ENCODE results near the gene KDM1B. TPM values are rescaled to one million over a fixed set of nuclear protein-coding genes. Genes with fewer than 3 reads are reported as not detected.

The KDM1B gene
- total RNA-seq, 4 donors from 2014 or later: 28.3 to 32.5 (median 29.6) TPM

DNA sequence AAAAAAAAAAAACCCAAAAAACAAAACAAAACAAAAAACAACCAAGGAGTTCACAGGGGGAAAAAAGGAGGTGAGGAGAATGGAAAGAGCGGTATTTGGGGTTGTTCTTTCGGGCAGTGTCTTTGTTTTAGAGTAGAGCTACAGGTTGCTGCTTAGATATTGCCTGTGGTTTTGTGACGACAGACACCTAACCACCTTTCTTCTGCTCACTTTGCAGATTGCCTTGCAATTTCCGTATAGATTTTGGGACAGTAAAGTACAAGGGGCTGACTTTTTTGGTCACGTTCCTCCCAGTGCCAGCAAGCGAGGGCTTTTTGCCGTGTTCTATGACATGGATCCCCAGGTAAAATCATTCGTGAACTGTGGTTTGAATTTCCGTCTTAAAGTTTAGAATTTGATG is 58.2 kb downstream of the KDM1B start:
- Histone ChIP-seq H3K27me3 (no peaks in the 10 kb centered on the region), H3K9me3 (no peaks in the 10 kb centered on the region), H3K36me3 (peaks cover 52% of the 10 kb centered on the region), H3K4me3 (no peak overlapping the region), H3K27ac (no peak overlapping the region), H3K4me1 (no peaks in the 10 kb centered on the region)
- TF ChIP-seq CTCF (IDR thresholded peaks at IDR 0.05): no peak
- TF ChIP-seq POLR2AphosphoS5 (IDR thresholded peaks at IDR 0.05): no peak
- no peak for TF ChIP-seq EP300 (IDR thresholded peaks at IDR 0.05)
- TF ChIP-seq POLR2A (IDR thresholded peaks at IDR 0.05): no peak
- WGBS: 95% methylated on average over 9 of the region's 9 CpGs
- DNase-seq (ENCODE audit: low spot score in 2 of 2): no peak

- no peak for DNase-seq (ENCODE audit: low spot score in 2 of 2)
- Histone ChIP-seq H3K4me3 (no peak overlapping the region), H3K36me3 (peaks cover 55% of the 10 kb centered on the region), H3K4me1 (no peaks in the 10 kb centered on the region), H3K27me3 (no peaks in the 10 kb centered on the region), H3K27ac (no peak overlapping the region), H3K9me3 (no peaks in the 10 kb centered on the region)
- 85% methylated on average over 4 of the region's 4 CpGs for WGBS
- TF ChIP-seq EP300 (IDR thresholded peaks at IDR 0.05): no peak
- no peak for TF ChIP-seq CTCF (IDR thresholded peaks at IDR 0.05)
- TF ChIP-seq POLR2A (IDR thresholded peaks at IDR 0.05): no peak
- TF ChIP-seq POLR2AphosphoS5 (IDR thresholded peaks at IDR 0.05): no peak
Measured at GRCh38 chr6:18214003-18214402, 58.8 kb downstream of the KDM1B start.

DNA sequence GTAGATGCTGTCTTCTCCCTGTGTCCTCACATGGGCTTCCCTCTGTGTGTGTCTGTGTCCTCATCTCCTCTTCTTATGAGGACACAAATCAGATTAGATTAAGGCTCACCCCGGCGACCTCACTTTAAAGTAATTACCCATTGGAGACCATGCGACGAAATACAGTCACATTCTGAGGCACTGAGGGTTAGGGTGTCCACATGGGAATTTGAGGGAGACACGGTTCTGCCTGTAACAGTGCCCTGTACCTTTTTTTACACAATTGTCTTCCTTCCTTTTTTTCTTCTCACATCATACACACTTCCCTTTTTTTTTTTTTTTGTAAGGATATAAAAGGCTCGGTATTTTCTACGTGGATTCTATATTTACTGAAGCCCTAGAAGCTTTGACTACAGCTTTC is 60.2 kb downstream of the KDM1B start:
- no peaks in the 10 kb centered on the region for H3K27me3 ChIP-seq
- no peaks in the 10 kb centered on the region for H3K4me1 ChIP-seq
- H3K36me3 ChIP-seq: peaks cover 50% of the 10 kb centered on the region
- no peaks in the 10 kb centered on the region for H3K9me3 ChIP-seq
- no peak for DNase-seq (ENCODE audit: low spot score in 2 of 2)
- H3K27ac ChIP-seq: no peak overlapping the region
- no peak overlapping the region for H3K4me3 ChIP-seq
- WGBS: 78% methylated on average over 7 of the region's 7 CpGs
- TF ChIP-seq POLR2AphosphoS5 (IDR thresholded peaks at IDR 0.05) (no peak), CTCF (IDR thresholded peaks at IDR 0.05) (no peak), EP300 (IDR thresholded peaks at IDR 0.05) (no peak), POLR2A (IDR thresholded peaks at IDR 0.05) (no peak)

DNA sequence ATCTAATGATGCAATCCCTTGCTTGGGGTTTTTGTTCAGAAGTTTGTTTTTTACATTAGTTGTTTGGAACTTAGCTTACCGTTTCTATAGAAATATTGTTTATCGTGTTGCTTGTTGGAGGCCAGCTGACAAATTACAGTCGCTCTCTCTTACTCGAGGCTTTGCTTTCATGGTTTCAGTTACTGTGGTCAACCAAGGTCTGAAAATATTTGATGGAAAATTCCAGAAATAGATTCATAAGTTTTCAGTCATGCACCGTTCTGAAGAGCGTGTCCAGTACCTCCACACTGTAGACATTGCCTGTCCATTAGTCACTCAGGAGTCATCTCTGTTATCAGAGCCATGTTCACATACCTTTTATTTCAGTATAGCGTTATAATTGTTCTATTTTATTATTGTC is 61.2 kb downstream of the KDM1B start:
- H3K9me3 ChIP-seq: no peaks in the 10 kb centered on the region
- H3K27me3 ChIP-seq: no peaks in the 10 kb centered on the region
- H3K36me3 ChIP-seq: peaks cover 49% of the 10 kb centered on the region
- no peaks in the 10 kb centered on the region for H3K4me1 ChIP-seq
- no peak overlapping the region for H3K27ac ChIP-seq
- no peak for TF ChIP-seq POLR2AphosphoS5 (IDR thresholded peaks at IDR 0.05)
- no peak for TF ChIP-seq CTCF (IDR thresholded peaks at IDR 0.05)
- TF ChIP-seq POLR2A (IDR thresholded peaks at IDR 0.05): no peak
- TF ChIP-seq EP300 (IDR thresholded peaks at IDR 0.05): no peak
- no peak overlapping the region for H3K4me3 ChIP-seq
- 92% methylated on average over 7 of the region's 7 CpGs for WGBS
- DNase-seq (ENCODE audit: low spot score in 2 of 2): no peak

- WGBS: 100% methylated on average over 3 of the region's 3 CpGs
- TF ChIP-seq EP300 (IDR thresholded peaks at IDR 0.05): no peak
- TF ChIP-seq POLR2A (IDR thresholded peaks at IDR 0.05): no peak
- peaks cover 63% of the 10 kb centered on the region for H3K36me3 ChIP-seq
Measured at GRCh38 chr6:18218233-18218632, 63.0 kb downstream of the KDM1B start.

GRCh38 chr6:18219591-18219990 is 64.4 kb downstream of the KDM1B start:
- DNase-seq (ENCODE audit: low spot score in 2 of 2): no peak
- Histone ChIP-seq H3K4me3 (no peak overlapping the region), H3K36me3 (peaks cover 54% of the 10 kb centered on the region), H3K4me1 (no peaks in the 10 kb centered on the region), H3K27me3 (no peaks in the 10 kb centered on the region), H3K27ac (no peak overlapping the region), H3K9me3 (no peaks in the 10 kb centered on the region)
- WGBS: 78% methylated on average over 7 of the region's 7 CpGs
- TF ChIP-seq POLR2A (IDR thresholded peaks at IDR 0.05) (no peak), POLR2AphosphoS5 (IDR thresholded peaks at IDR 0.05) (no peak), EP300 (IDR thresholded peaks at IDR 0.05) (no peak), CTCF (IDR thresholded peaks at IDR 0.05) (no peak)

More at GRCh38 chr6:18218233-18218632, 63.0 kb downstream of the KDM1B start:
- no peak for DNase-seq (ENCODE audit: low spot score in 2 of 2)
- H3K27ac ChIP-seq: no peak overlapping the region
- H3K27me3 ChIP-seq: no peaks in the 10 kb centered on the region
- H3K4me1 ChIP-seq: no peaks in the 10 kb centered on the region
- no peaks in the 10 kb centered on the region for H3K9me3 ChIP-seq
- H3K4me3 ChIP-seq: no peak overlapping the region
